Ovary (tissue), 3 donors: ENCODE data around the gene DISC1.

Experiments used
- CTCF ChIP-seq, 3 donors: fragments of 450-650 bp in 2 of 3; fragments of 200-600 bp in 1 of 3; IDR thresholded peaks; one replicate each; pipeline versions ENCODE4 v1.5.1 to v1.8.0; 2016 to 2022; ENCODE audit warnings: antibody characterized with exemption in 3 of 3, mild to moderate bottlenecking in 1 of 3
- EP300 ChIP-seq: sonication (generic); formaldehyde crosslinking; IDR thresholded peaks from one replicate; pipeline ENCODE4 v1.6.1; 2017; ENCODE audit warnings: antibody characterized with exemption
- POLR2A ChIP-seq: fragments of 450-650 bp; IDR thresholded peaks from one replicate; pipeline ENCODE4 v1.6.1; 2017; ENCODE audit warnings: antibody characterized with exemption, mild to moderate bottlenecking, moderate library complexity
- donor health status: DM: no; HTN: no; CAD: no.

- no peak for TF ChIP-seq POLR2A
- TF ChIP-seq CTCF (IDR thresholded peaks at IDR 0.05): no peak
- no peak for TF ChIP-seq EP300
These were observed 372.2 kb downstream of the DISC1 start for GRCh38 chr1:231998791-231999190.
